ENCODE measurements around the gene BLM. TPM values are rescaled to one million over a fixed set of nuclear protein-coding genes. Genes with fewer than 3 reads are reported as not detected.

Gene BLM
- total RNA-seq, 1 experiment from 2014 or later = 15.6 TPM

DNA sequence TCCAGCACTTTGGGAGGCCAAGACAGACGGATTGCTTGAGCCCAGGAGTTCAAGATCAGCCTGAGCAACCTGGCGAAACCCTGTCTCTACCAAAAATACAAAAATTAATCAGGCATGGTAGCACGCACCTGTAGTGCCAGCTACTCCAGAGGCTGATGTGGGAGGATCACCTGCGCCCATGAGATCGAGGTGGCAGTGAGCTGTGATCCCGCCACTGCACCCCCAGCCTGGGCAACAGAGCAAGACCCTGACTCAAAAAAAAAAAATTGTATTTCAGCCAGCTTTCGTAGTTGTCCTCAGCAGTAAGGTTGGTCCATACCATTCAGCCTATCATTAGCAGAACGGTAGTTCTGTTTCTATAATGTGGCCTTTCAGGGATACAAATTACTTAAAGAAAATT lies 84.7 kb downstream of the BLM start:
- Histone ChIP-seq H3K36me3 (ENCODE audit: control insufficient read depth, insufficient read depth, low read length) (no peaks in the 10 kb centered on the region), H3K27me3 (replicated peaks; ENCODE audit: control insufficient read depth, insufficient read depth, low read length) (no peaks in the 10 kb centered on the region), H3K4me3 (ENCODE audit: low read depth, low read length) (no peak overlapping the region), H3K9me3 (no peaks in the 10 kb centered on the region), H3K4me1 (no peaks in the 10 kb centered on the region)
- DNase-seq = no peak
- Mint-ChIP-seq H3K27ac (ENCODE audit: unreplicated experiment) (no peak overlapping the region), H3K36me3 (ENCODE audit: insufficient read depth, unreplicated experiment) (no peaks in the 10 kb centered on the region), H3K27me3 (ENCODE audit: insufficient read depth, unreplicated experiment) (no peaks in the 10 kb centered on the region), H3K4me3 (ENCODE audit: unreplicated experiment) (no peak overlapping the region), H3K9me3 (ENCODE audit: unreplicated experiment) (no peaks in the 10 kb centered on the region), H3K4me1 (ENCODE audit: low read depth, unreplicated experiment) (no peaks in the 10 kb centered on the region)
- TF ChIP-seq, protein P1, sequence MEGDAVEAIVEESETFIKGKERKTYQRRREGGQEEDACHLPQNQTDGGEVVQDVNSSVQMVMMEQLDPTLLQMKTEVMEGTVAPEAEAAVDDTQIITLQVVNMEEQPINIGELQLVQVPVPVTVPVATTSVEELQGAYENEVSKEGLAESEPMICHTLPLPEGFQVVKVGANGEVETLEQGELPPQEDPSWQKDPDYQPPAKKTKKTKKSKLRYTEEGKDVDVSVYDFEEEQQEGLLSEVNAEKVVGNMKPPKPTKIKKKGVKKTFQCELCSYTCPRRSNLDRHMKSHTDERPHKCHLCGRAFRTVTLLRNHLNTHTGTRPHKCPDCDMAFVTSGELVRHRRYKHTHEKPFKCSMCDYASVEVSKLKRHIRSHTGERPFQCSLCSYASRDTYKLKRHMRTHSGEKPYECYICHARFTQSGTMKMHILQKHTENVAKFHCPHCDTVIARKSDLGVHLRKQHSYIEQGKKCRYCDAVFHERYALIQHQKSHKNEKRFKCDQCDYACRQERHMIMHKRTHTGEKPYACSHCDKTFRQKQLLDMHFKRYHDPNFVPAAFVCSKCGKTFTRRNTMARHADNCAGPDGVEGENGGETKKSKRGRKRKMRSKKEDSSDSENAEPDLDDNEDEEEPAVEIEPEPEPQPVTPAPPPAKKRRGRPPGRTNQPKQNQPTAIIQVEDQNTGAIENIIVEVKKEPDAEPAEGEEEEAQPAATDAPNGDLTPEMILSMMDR (IDR thresholded peaks at IDR 0.05; ENCODE audit: insufficient read depth in 1 of 2, low read depth in 1 of 2, low read length in 1 of 2, severe bottlenecking in 1 of 2, unreplicated experiment in 1 of 2) = no peak
- no TSS peak for BruUV-seq (replicated peaks)
- POLR2A ChIA-PET = no interaction called here
- intact Hi-C loops (cut with micrococcal nuclease; ENCODE audit: unreplicated experiment) = no loop called here
- CTCF ChIA-PET = no interaction called here

DNA sequence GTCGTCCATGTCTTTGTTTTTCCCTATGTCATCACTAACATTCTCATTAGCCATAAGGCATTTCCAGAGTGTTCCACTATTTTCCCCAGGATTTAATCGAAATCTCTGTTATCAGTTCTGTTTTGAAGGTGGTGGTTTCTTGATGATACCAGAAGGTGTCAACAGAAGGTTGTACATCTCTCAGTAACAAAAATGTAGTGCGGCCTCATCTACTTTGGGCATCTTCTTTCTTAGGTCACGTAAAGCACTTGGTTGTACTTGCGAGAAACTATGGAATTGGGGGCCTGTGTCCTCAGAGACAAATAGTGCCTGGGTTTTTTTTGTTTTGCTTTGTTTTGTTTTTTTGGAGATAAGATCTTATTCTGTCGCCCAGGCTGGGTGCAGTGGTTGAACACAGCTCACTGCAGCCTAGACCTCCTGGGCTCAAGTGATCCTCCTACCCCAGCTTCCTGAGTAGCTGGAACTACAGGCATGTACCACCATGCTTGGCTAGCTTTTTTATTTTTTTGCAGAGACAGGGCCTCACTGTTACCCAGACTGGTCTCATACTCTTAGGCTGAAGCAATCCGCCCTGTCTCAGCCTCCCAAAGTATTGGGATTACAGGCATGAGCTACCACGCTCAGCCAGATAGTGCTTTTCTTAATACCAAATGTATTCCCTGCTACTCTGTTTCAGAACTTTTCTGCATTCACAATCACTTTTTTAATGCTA lies 90.1 kb downstream of the BLM start:
- no peaks in the 10 kb centered on the region for H3K4me1 Mint-ChIP-seq (ENCODE audit: low read depth, unreplicated experiment)
- H3K4me3 ChIP-seq (ENCODE audit: low read depth, low read length) = no peak overlapping the region
- intact Hi-C loops (cut with micrococcal nuclease; ENCODE audit: unreplicated experiment) = no loop called here
- TF ChIP-seq, protein P1 (IDR thresholded peaks at IDR 0.05; ENCODE audit: insufficient read depth in 1 of 2, low read depth in 1 of 2, low read length in 1 of 2, severe bottlenecking in 1 of 2, unreplicated experiment in 1 of 2) = no peak
- H3K27me3 ChIP-seq (replicated peaks; ENCODE audit: control insufficient read depth, insufficient read depth, low read length) = no peaks in the 10 kb centered on the region
- no peak overlapping the region for H3K27ac Mint-ChIP-seq (ENCODE audit: unreplicated experiment)
- H3K27me3 Mint-ChIP-seq (ENCODE audit: insufficient read depth, unreplicated experiment) = no peaks in the 10 kb centered on the region
- H3K4me3 Mint-ChIP-seq (ENCODE audit: unreplicated experiment) = no peak overlapping the region
- H3K36me3 Mint-ChIP-seq (ENCODE audit: insufficient read depth, unreplicated experiment) = no peaks in the 10 kb centered on the region
- ChIA-PET POLR2A (no interaction called here), CTCF (no interaction called here)
- H3K9me3 ChIP-seq = no peaks in the 10 kb centered on the region
- no peaks in the 10 kb centered on the region for H3K9me3 Mint-ChIP-seq (ENCODE audit: unreplicated experiment)
- H3K36me3 ChIP-seq (ENCODE audit: control insufficient read depth, insufficient read depth, low read length) = no peaks in the 10 kb centered on the region; the same call in none of the 2 replicates
- H3K4me1 ChIP-seq = no peaks in the 10 kb centered on the region
- no peak for DNase-seq
- BruUV-seq (replicated peaks) = no TSS peak

DNA sequence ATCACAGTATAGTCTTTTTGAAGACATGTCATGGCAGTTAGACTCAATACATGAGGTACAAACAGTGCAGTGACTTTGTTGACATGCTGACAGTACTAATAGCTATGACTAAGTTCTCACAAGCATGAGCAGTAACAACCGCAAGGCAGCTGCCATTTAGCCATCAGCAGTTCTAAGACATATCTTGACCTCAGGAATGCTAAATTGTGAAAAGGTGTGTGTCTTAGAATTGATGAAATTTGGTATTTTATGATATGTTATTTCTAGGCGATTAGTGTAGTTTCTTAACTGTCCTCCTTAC lies 90.6 kb downstream of the BLM start:
- Mint-ChIP-seq H3K4me3 (ENCODE audit: unreplicated experiment) (no peak overlapping the region), H3K9me3 (ENCODE audit: unreplicated experiment) (no peaks in the 10 kb centered on the region), H3K27ac (ENCODE audit: unreplicated experiment) (no peak overlapping the region), H3K36me3 (ENCODE audit: insufficient read depth, unreplicated experiment) (no peaks in the 10 kb centered on the region), H3K27me3 (ENCODE audit: insufficient read depth, unreplicated experiment) (no peaks in the 10 kb centered on the region), H3K4me1 (ENCODE audit: low read depth, unreplicated experiment) (no peaks in the 10 kb centered on the region)
- Histone ChIP-seq H3K4me1 (no peaks in the 10 kb centered on the region), H3K36me3 (ENCODE audit: control insufficient read depth, insufficient read depth, low read length) (no peaks in the 10 kb centered on the region; the same call in none of the 2 replicates), H3K27me3 (replicated peaks; ENCODE audit: control insufficient read depth, insufficient read depth, low read length) (no peaks in the 10 kb centered on the region), H3K9me3 (no peaks in the 10 kb centered on the region), H3K4me3 (ENCODE audit: low read depth, low read length) (no peak overlapping the region)
- POLR2A ChIA-PET = no interaction called here
- BruUV-seq (replicated peaks) = no TSS peak
- intact Hi-C loops (cut with micrococcal nuclease; ENCODE audit: unreplicated experiment) = no loop called here
- TF ChIP-seq, protein P1 (IDR thresholded peaks at IDR 0.05; ENCODE audit: insufficient read depth in 1 of 2, low read depth in 1 of 2, low read length in 1 of 2, severe bottlenecking in 1 of 2, unreplicated experiment in 1 of 2) = no peak
- no peak for DNase-seq
- CTCF ChIA-PET = no interaction called here
